Measurements from ENCODE around the gene DPH6. TPM values are rescaled to one million over a fixed set of nuclear protein-coding genes. Genes with fewer than 3 reads are reported as not detected.

Gene DPH6
- polyA plus RNA-seq, 1 donor: 16.6 TPM

- no peak overlapping the region for H3K27ac ChIP-seq (ENCODE audit: low read length)
- no peak overlapping the region for H3K4me3 ChIP-seq (ENCODE audit: low read length)
- H3K36me3 ChIP-seq (ENCODE audit: control insufficient read depth, insufficient read depth, low read length): no peaks in the 10 kb centered on the region
- no peaks in the 10 kb centered on the region for H3K4me1 ChIP-seq (ENCODE audit: control insufficient read depth, insufficient read depth, low read length)
- DNase-seq: no peak
- no peaks in the 10 kb centered on the region for H3K9me3 ChIP-seq (ENCODE audit: control insufficient read depth, low read depth, low read length)
- H3K27me3 ChIP-seq (ENCODE audit: control insufficient read depth, insufficient read depth, low read length): no peaks in the 10 kb centered on the region
Measured at GRCh38 chr15:35471024-35471423, 74.9 kb downstream of the DPH6 start.

- WGBS (ENCODE audit: insufficient coverage, low lambda C conversion rate): 94% methylated on average over 5 of the region's 7 CpGs
- DNase-seq: no peak
- Histone ChIP-seq H3K27me3 (ENCODE audit: control insufficient read depth, insufficient read depth, low read length) (no peaks in the 10 kb centered on the region), H3K4me1 (ENCODE audit: control insufficient read depth, insufficient read depth, low read length) (no peaks in the 10 kb centered on the region), H3K27ac (ENCODE audit: low read length) (no peak overlapping the region), H3K9me3 (ENCODE audit: control insufficient read depth, low read depth, low read length) (no peaks in the 10 kb centered on the region), H3K4me3 (ENCODE audit: low read length) (no peak overlapping the region), H3K36me3 (ENCODE audit: control insufficient read depth, insufficient read depth, low read length) (no peaks in the 10 kb centered on the region)
Measured at GRCh38 chr15:35470441-35470840, 75.5 kb downstream of the DPH6 start.

GRCh38 chr15:35466476-35466875, 79.5 kb downstream of the DPH6 start:
- Histone ChIP-seq H3K27me3 (ENCODE audit: control insufficient read depth, insufficient read depth, low read length) (no peaks in the 10 kb centered on the region), H3K4me3 (ENCODE audit: low read length) (no peak overlapping the region), H3K4me1 (ENCODE audit: control insufficient read depth, insufficient read depth, low read length) (no peaks in the 10 kb centered on the region), H3K27ac (ENCODE audit: low read length) (no peak overlapping the region), H3K9me3 (ENCODE audit: control insufficient read depth, low read depth, low read length) (no peaks in the 10 kb centered on the region), H3K36me3 (ENCODE audit: control insufficient read depth, insufficient read depth, low read length) (no peaks in the 10 kb centered on the region)
- WGBS (ENCODE audit: insufficient coverage, low lambda C conversion rate): 100% methylated on average over 1 of the region's 2 CpGs
- no peak for DNase-seq

GRCh38 chr15:35465783-35466182, 80.2 kb downstream of the DPH6 start:
- no peaks in the 10 kb centered on the region for H3K9me3 ChIP-seq (ENCODE audit: control insufficient read depth, low read depth, low read length)
- no peaks in the 10 kb centered on the region for H3K36me3 ChIP-seq (ENCODE audit: control insufficient read depth, insufficient read depth, low read length)
- no peaks in the 10 kb centered on the region for H3K27me3 ChIP-seq (ENCODE audit: control insufficient read depth, insufficient read depth, low read length)
- no peak overlapping the region for H3K4me3 ChIP-seq (ENCODE audit: low read length)
- no peak for DNase-seq
- no peak overlapping the region for H3K27ac ChIP-seq (ENCODE audit: low read length)
- no peaks in the 10 kb centered on the region for H3K4me1 ChIP-seq (ENCODE audit: control insufficient read depth, insufficient read depth, low read length)

- no CpG with 5 or more reads among the region's 4 CpGs for WGBS (ENCODE audit: insufficient coverage, low lambda C conversion rate)
- Histone ChIP-seq H3K36me3 (ENCODE audit: control insufficient read depth, insufficient read depth, low read length) (no peaks in the 10 kb centered on the region), H3K9me3 (ENCODE audit: control insufficient read depth, low read depth, low read length) (no peaks in the 10 kb centered on the region), H3K4me3 (ENCODE audit: low read length) (no peak overlapping the region), H3K4me1 (ENCODE audit: control insufficient read depth, insufficient read depth, low read length) (no peaks in the 10 kb centered on the region), H3K27ac (ENCODE audit: low read length) (no peak overlapping the region), H3K27me3 (ENCODE audit: control insufficient read depth, insufficient read depth, low read length) (no peaks in the 10 kb centered on the region)
- no peak for DNase-seq
Measured at GRCh38 chr15:35460616-35461015, 85.3 kb downstream of the DPH6 start.

GRCh38 chr15:35458176-35458856, 87.6 kb downstream of the DPH6 start:
- 100% methylated on average over 3 of the region's 7 CpGs for WGBS (ENCODE audit: insufficient coverage, low lambda C conversion rate)
- Histone ChIP-seq H3K4me1 (ENCODE audit: control insufficient read depth, insufficient read depth, low read length) (no peaks in the 10 kb centered on the region), H3K36me3 (ENCODE audit: control insufficient read depth, insufficient read depth, low read length) (no peaks in the 10 kb centered on the region), H3K4me3 (ENCODE audit: low read length) (no peak overlapping the region), H3K27me3 (ENCODE audit: control insufficient read depth, insufficient read depth, low read length) (no peaks in the 10 kb centered on the region), H3K9me3 (ENCODE audit: control insufficient read depth, low read depth, low read length) (no peaks in the 10 kb centered on the region), H3K27ac (ENCODE audit: low read length) (no peak overlapping the region)
- no peak for DNase-seq

GRCh38 chr15:35455201-35455600, 90.8 kb downstream of the DPH6 start:
- Histone ChIP-seq H3K9me3 (ENCODE audit: control insufficient read depth, low read depth, low read length) (no peaks in the 10 kb centered on the region), H3K27me3 (ENCODE audit: control insufficient read depth, insufficient read depth, low read length) (no peaks in the 10 kb centered on the region), H3K4me3 (ENCODE audit: low read length) (no peak overlapping the region), H3K36me3 (ENCODE audit: control insufficient read depth, insufficient read depth, low read length) (no peaks in the 10 kb centered on the region), H3K27ac (ENCODE audit: low read length) (no peak overlapping the region), H3K4me1 (ENCODE audit: control insufficient read depth, insufficient read depth, low read length) (no peaks in the 10 kb centered on the region)
- no peak for DNase-seq

- WGBS (ENCODE audit: insufficient coverage, low lambda C conversion rate): 100% methylated on average over 1 of the region's 1 CpG
- DNase-seq: no peak
- H3K4me3 ChIP-seq (ENCODE audit: low read length): no peak overlapping the region
- no peaks in the 10 kb centered on the region for H3K4me1 ChIP-seq (ENCODE audit: control insufficient read depth, insufficient read depth, low read length)
- H3K27me3 ChIP-seq (ENCODE audit: control insufficient read depth, insufficient read depth, low read length): no peaks in the 10 kb centered on the region
- H3K36me3 ChIP-seq (ENCODE audit: control insufficient read depth, insufficient read depth, low read length): no peaks in the 10 kb centered on the region
- H3K27ac ChIP-seq (ENCODE audit: low read length): no peak overlapping the region
- H3K9me3 ChIP-seq (ENCODE audit: control insufficient read depth, low read depth, low read length): no peaks in the 10 kb centered on the region
Measured at GRCh38 chr15:35450492-35450891, 95.5 kb downstream of the DPH6 start.

- Histone ChIP-seq H3K27me3 (ENCODE audit: control insufficient read depth, insufficient read depth, low read length) (no peaks in the 10 kb centered on the region), H3K4me3 (ENCODE audit: low read length) (no peak overlapping the region), H3K4me1 (ENCODE audit: control insufficient read depth, insufficient read depth, low read length) (no peaks in the 10 kb centered on the region), H3K27ac (ENCODE audit: low read length) (no peak overlapping the region), H3K9me3 (ENCODE audit: control insufficient read depth, low read depth, low read length) (no peaks in the 10 kb centered on the region), H3K36me3 (ENCODE audit: control insufficient read depth, insufficient read depth, low read length) (no peaks in the 10 kb centered on the region)
- no peak for DNase-seq
- 100% methylated on average over 1 of the region's 1 CpG for WGBS (ENCODE audit: insufficient coverage, low lambda C conversion rate)
Measured at GRCh38 chr15:35448294-35448693, 97.7 kb downstream of the DPH6 start.

GRCh38 chr15:35445891-35446290, 100.1 kb downstream of the DPH6 start:
- no peak overlapping the region for H3K4me3 ChIP-seq (ENCODE audit: low read length)
- no peaks in the 10 kb centered on the region for H3K9me3 ChIP-seq (ENCODE audit: control insufficient read depth, low read depth, low read length)
- 100% methylated on average over 1 of the region's 4 CpGs for WGBS (ENCODE audit: insufficient coverage, low lambda C conversion rate)
- H3K4me1 ChIP-seq (ENCODE audit: control insufficient read depth, insufficient read depth, low read length): no peaks in the 10 kb centered on the region
- DNase-seq: no peak
- no peak overlapping the region for H3K27ac ChIP-seq (ENCODE audit: low read length)
- H3K27me3 ChIP-seq (ENCODE audit: control insufficient read depth, insufficient read depth, low read length): no peaks in the 10 kb centered on the region
- H3K36me3 ChIP-seq (ENCODE audit: control insufficient read depth, insufficient read depth, low read length): no peaks in the 10 kb centered on the region

- no peaks in the 10 kb centered on the region for H3K36me3 ChIP-seq (ENCODE audit: control insufficient read depth, insufficient read depth, low read length)
- no peaks in the 10 kb centered on the region for H3K27me3 ChIP-seq (ENCODE audit: control insufficient read depth, insufficient read depth, low read length)
- no peak overlapping the region for H3K27ac ChIP-seq (ENCODE audit: low read length)
- peak; percentile 7 to 20 for DNase-seq
- WGBS (ENCODE audit: insufficient coverage, low lambda C conversion rate): no CpG with 5 or more reads among the region's 1 CpG
- H3K4me1 ChIP-seq (ENCODE audit: control insufficient read depth, insufficient read depth, low read length): no peaks in the 10 kb centered on the region
- no peak overlapping the region for H3K4me3 ChIP-seq (ENCODE audit: low read length)
- no peaks in the 10 kb centered on the region for H3K9me3 ChIP-seq (ENCODE audit: control insufficient read depth, low read depth, low read length)
Measured at GRCh38 chr15:35444557-35445204, 101.3 kb downstream of the DPH6 start.
